ENCODE data around the gene UACA.

Gene UACA

GRCh38 chr15:70628549-70628896, 134.8 kb downstream of the UACA start:
- H3K4me3 ChIP-seq (ENCODE audit: low read depth, low read length), result no peak overlapping the region
- DNase-seq (ENCODE audit: low read depth, low spot score), result no peak
- no peak for TF ChIP-seq CTCF (IDR thresholded peaks at IDR 0.05; ENCODE audit: low read depth, low read length)
- in situ Hi-C loops (cut with HindIII; ENCODE audit: low sequenced_read_pairs), result no loop called here

GRCh38 chr15:70627734-70628548, 135.4 kb downstream of the UACA start:
- no peak for TF ChIP-seq CTCF (IDR thresholded peaks at IDR 0.05; ENCODE audit: low read depth, low read length)
- in situ Hi-C loops (cut with HindIII; ENCODE audit: low sequenced_read_pairs), result no loop called here
- no peak overlapping the region for H3K4me3 ChIP-seq (ENCODE audit: low read depth, low read length)
- peak; percentile 76 for DNase-seq (ENCODE audit: low read depth, low spot score)

- no peak for TF ChIP-seq CTCF (IDR thresholded peaks at IDR 0.05; ENCODE audit: low read depth, low read length)
- DNase-seq (ENCODE audit: low read depth, low spot score), result no peak
- in situ Hi-C loops (cut with HindIII; ENCODE audit: low sequenced_read_pairs), result no loop called here
- H3K4me3 ChIP-seq (ENCODE audit: low read depth, low read length), result no peak overlapping the region
Observed at GRCh38 chr15:70627322-70627721, 136.0 kb downstream of the UACA start.

GRCh38 chr15:70625438-70625837, 137.9 kb downstream of the UACA start:
- no peak overlapping the region for H3K4me3 ChIP-seq (ENCODE audit: low read depth, low read length)
- in situ Hi-C loops (cut with HindIII; ENCODE audit: low sequenced_read_pairs), result no loop called here
- no peak for DNase-seq (ENCODE audit: low read depth, low spot score)
- no peak for TF ChIP-seq CTCF (IDR thresholded peaks at IDR 0.05; ENCODE audit: low read depth, low read length)

- no peak for DNase-seq (ENCODE audit: low read depth, low spot score)
- TF ChIP-seq CTCF (IDR thresholded peaks at IDR 0.05; ENCODE audit: low read depth, low read length), result no peak
- in situ Hi-C loops (cut with HindIII; ENCODE audit: low sequenced_read_pairs), result no loop called here
- H3K4me3 ChIP-seq (ENCODE audit: low read depth, low read length), result no peak overlapping the region
Observed at GRCh38 chr15:70625011-70625410, 138.3 kb downstream of the UACA start.

- no peak for TF ChIP-seq CTCF (IDR thresholded peaks at IDR 0.05; ENCODE audit: low read depth, low read length)
- H3K4me3 ChIP-seq (ENCODE audit: low read depth, low read length), result no peak overlapping the region
- no peak for DNase-seq (ENCODE audit: low read depth, low spot score)
- in situ Hi-C loops (cut with HindIII; ENCODE audit: low sequenced_read_pairs), result no loop called here
Observed at GRCh38 chr15:70618929-70619328, 144.4 kb downstream of the UACA start.
